Naive B cell (primary cell): ENCODE data around the gene TRIP13. TPM values are rescaled to one million over a fixed set of nuclear protein-coding genes. Genes with fewer than 3 reads are reported as not detected.
"Not testable (repeated sequence)": the region's sequence is repeated elsewhere in the genome, so short reads cannot be mapped to it uniquely, and the experiment has no call there.

ENCODE experiments used
- ATAC-seq, 2 donors: fragments of 150-1000 bp; cut with Tn5 transposase; 2 replicates each; pipeline ENCODE4 v1.10.0; 2021; ENCODE audit warnings: low read depth in 2 of 2, mild to moderate bottlenecking in 2 of 2, moderate library complexity in 2 of 2
- DNase-seq: peaks from one replicate; pipeline ENCODE4 v3.0.0; 2022
- H3K27ac Mint-ChIP-seq, 6 donors: one replicate each; pipeline ENCODE4 v1.8.0; 2020 to 2022; ENCODE audit warnings: mild to moderate bottlenecking in 6 of 6, mixed read lengths in 6 of 6, moderate library complexity in 5 of 6, inconsistent platforms in 2 of 6
- H3K27me3 Mint-ChIP-seq, 3 donors: one replicate each; pipeline ENCODE4 v1.8.0; 2021 to 2022; ENCODE audit warnings: mixed read lengths in 3 of 3, mild to moderate bottlenecking in 1 of 3
- H3K36me3 Mint-ChIP-seq, 2 donors: one replicate each; pipeline ENCODE4 v1.8.0; 2020 to 2022; ENCODE audit warnings: mixed read lengths in 2 of 2, inconsistent platforms in 1 of 2, mild to moderate bottlenecking in 1 of 2
- H3K4me1 Mint-ChIP-seq, 3 donors: one replicate each; pipeline ENCODE4 v1.8.0; 2020 to 2022; ENCODE audit warnings: mixed read lengths in 3 of 3, inconsistent platforms in 1 of 3, mild to moderate bottlenecking in 1 of 3, moderate library complexity in 1 of 3
- H3K4me3 Mint-ChIP-seq, 8 donors: one replicate each; pipeline ENCODE4 v1.8.0; 2020 to 2022; ENCODE audit warnings: mild to moderate bottlenecking in 8 of 8, mixed read lengths in 8 of 8, moderate library complexity in 8 of 8, inconsistent platforms in 2 of 8
- H3K9me3 Mint-ChIP-seq, 7 donors: one replicate each; pipeline ENCODE4 v1.8.0; 2020 to 2022; ENCODE audit warnings: mixed read lengths in 7 of 7, mild to moderate bottlenecking in 5 of 7, inconsistent platforms in 2 of 7, moderate library complexity in 1 of 7
- polyA plus RNA-seq, 6 donors: library from polyadenylated mRNA; unstranded; fragments of 300-500 nt; fragmentation: Illumina TruSeq; gene quantifications; one replicate each; pipeline ENCODE4 v1.2.3, GENCODE V29; 2021; ENCODE audit warnings: low read depth in 6 of 6

TRIP13 gene
- polyA plus RNA-seq, 6 donors from 2014 or later = 1.2 to 3.1 (median 1.8) TPM; not detected in 1

DNA sequence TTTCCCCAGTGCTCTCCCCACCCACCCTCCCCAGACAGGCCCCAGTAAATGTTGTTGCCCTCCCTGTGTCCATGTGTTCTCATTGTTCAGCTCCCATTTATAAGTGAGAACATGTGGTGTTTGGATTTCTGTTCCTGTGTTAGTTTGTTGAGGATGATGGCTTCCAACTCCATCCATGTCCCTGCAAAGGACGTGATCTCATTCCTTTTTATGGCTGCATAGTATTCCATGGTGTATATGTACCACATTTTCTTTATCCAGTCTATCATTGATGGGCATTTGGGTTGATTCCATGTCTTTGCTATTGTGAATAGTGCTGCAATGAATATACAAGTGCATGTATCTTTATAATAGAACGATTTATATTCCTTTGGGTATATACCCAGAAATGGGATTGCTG, 48.1 kb downstream of the TRIP13 start:
- H3K36me3 Mint-ChIP-seq, H3K4me1 Mint-ChIP-seq, H3K4me3 Mint-ChIP-seq, H3K27ac Mint-ChIP-seq, ATAC-seq, DNase-seq: not testable (repeated sequence)
- H3K9me3 Mint-ChIP-seq = peaks cover 0 to 12% (median 3%) of the 10 kb centered on the region in 7 donors
- peaks cover 34 to 64% (median 60%) of the 10 kb centered on the region in 3 donors for H3K27me3 Mint-ChIP-seq

DNA sequence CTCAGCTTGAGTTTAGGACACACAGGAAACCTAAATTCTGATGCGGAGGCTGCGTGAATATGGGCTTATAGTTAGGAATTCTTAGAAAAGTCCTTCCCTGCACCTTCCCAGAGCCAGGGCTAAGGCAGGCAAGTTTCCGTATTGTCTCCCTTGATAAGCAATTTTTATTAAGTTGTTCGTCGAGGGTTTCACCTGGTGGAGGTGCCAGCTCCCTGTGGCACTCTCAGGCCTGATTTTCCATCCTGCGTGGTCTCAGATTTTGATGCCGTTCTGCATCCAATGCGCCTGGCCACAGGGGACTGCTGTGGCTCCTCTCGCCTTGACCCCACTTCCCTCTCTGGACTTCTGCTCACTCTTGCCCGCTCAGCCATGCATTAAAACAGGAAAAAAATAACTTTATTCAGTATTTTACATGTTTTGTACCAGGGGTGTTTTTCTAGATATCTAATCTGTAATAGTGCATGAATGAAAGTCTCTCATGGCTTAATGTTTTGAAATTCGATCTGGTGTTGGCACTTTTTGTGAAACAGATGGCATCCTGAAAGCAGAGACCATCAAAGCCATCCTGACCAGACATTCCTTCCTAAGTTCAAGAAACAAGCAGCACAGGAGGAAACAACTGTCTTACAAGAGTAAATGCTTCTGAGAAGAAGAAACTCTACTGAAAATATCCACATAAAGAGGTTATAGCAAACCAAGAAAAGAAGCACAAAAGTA, 50.7 kb downstream of the TRIP13 start:
- H3K4me1 Mint-ChIP-seq = peaks cover 0 to 5% (median 5%) of the 10 kb centered on the region in 3 donors
- H3K27ac Mint-ChIP-seq = peak overlapping the region in 1 of 6 donors; percentile 19
- DNase-seq = no peak
- no peak overlapping the region for H3K4me3 Mint-ChIP-seq
- ATAC-seq = no peak
- H3K9me3 Mint-ChIP-seq = peaks cover 0 to 12% (median 3%) of the 10 kb centered on the region in 7 donors
- peaks cover 0 to 5% of the 10 kb centered on the region in 2 donors for H3K36me3 Mint-ChIP-seq
- peaks cover 41 to 72% (median 71%) of the 10 kb centered on the region in 3 donors for H3K27me3 Mint-ChIP-seq

DNA sequence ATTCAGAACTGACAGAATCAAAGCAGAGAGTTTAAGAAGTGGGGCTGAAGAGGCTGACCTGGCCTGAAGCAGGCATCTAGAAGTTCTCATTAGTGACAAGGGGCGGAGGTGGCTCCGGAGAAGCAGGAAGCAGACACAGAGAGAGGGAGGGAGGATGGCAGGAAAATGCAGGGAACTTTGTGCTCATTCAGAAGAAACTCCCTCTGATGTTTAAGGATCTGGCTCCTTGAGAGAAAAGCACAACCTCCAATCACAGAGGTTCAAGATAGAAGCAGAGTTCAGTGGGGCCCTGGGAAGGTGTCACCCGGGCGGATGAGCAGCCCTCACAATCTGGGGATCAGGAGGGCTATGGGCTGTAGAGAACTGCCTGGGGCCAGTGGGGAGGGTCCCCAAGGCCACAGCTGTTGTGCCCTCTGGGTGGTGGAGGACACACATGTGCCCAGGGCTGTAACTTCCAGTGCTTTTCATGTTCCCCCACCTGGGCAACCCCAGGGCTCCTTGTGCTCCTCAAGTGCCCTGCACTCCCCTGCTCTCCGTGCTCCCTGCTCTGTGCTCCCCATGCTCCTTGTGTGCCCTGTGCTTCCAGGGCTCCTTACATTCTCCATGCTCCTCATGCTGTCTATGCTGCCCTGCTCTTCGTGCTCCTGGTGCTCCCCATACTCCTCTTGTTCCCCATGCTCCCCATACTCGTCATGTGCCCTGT, 51.4 kb downstream of the TRIP13 start:
- Mint-ChIP-seq H3K27ac (peak overlapping the region in 4 of 6 donors; percentile 2 to 87 (median 70)), H3K4me3 (no peak overlapping the region), H3K9me3 (peaks cover 0 to 12% (median 3%) of the 10 kb centered on the region in 7 donors), H3K4me1 (peaks cover 0 to 5% (median 5%) of the 10 kb centered on the region in 3 donors), H3K27me3 (peaks cover 43 to 78% (median 73%) of the 10 kb centered on the region in 3 donors), H3K36me3 (peaks cover 0 to 5% of the 10 kb centered on the region in 2 donors)
- no peak for ATAC-seq
- no peak for DNase-seq

DNA sequence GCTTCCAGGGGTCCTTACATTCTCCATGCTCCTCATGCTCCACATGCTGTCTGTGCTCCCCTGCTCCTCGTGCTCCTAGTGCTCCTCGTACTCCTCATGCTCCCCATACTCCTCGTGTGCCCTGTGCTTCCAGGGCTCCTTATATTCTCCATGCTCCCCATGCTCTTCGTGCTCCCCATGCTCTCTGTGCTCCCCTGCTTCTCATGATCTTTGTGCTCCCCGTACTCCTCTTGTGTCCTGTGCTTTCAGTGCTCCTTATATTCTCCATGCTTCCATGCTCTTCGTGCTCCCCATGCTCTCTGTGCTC, 51.9 kb downstream of the TRIP13 start:
- Mint-ChIP-seq H3K27me3 (peaks cover 42 to 78% (median 77%) of the 10 kb centered on the region in 3 donors), H3K4me1 (peaks cover 0 to 5% (median 5%) of the 10 kb centered on the region in 3 donors), H3K27ac (peak overlapping the region in 2 of 6 donors; percentile 78 to 87), H3K9me3 (peaks cover 0 to 12% (median 3%) of the 10 kb centered on the region in 7 donors), H3K4me3 (no peak overlapping the region), H3K36me3 (peaks cover 0 to 5% of the 10 kb centered on the region in 2 donors)
- no peak for ATAC-seq
- no peak for DNase-seq

DNA sequence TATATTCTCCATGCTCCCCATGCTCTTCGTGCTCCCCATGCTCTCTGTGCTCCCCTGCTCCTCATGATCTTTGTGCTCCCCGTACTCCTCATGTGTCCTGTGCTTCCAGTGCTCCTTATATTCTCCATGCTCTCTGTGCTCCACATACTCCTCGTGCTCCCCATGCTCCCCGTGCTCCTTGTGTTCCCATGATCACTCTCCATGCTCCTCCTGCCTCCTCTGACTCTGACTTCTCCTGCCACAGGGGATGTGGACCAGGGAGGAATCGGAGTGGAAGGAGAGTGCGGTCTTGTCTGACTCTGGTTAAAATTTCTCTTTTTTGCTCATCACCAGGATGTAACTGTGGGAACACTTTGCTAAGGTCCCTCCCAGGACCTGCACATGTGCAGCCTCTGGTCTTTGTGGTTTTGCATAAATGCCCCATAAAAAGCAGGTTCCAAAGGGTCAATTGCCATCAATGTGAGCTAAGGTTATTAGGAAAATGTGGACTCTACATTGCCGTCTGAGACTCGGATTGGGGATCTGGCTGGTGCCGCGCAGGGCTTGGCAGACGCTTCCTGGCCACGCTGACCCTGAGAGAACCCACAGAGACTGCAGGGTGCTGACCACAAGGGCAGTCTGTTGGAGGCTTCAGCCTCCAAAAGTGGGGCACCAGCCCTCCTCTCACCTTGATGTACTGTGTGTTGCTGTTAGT, 52.5 kb downstream of the TRIP13 start:
- Mint-ChIP-seq H3K27ac (peak overlapping the region in 1 of 6 donors; percentile 20), H3K27me3 (peaks cover 44 to 83% (median 81%) of the 10 kb centered on the region in 3 donors), H3K4me1 (peaks cover 0 to 5% (median 5%) of the 10 kb centered on the region in 3 donors), H3K4me3 (no peak overlapping the region), H3K9me3 (peaks cover 0 to 12% (median 3%) of the 10 kb centered on the region in 7 donors), H3K36me3 (peaks cover 0 to 5% of the 10 kb centered on the region in 2 donors)
- ATAC-seq (no peak), DNase-seq (no peak)

DNA sequence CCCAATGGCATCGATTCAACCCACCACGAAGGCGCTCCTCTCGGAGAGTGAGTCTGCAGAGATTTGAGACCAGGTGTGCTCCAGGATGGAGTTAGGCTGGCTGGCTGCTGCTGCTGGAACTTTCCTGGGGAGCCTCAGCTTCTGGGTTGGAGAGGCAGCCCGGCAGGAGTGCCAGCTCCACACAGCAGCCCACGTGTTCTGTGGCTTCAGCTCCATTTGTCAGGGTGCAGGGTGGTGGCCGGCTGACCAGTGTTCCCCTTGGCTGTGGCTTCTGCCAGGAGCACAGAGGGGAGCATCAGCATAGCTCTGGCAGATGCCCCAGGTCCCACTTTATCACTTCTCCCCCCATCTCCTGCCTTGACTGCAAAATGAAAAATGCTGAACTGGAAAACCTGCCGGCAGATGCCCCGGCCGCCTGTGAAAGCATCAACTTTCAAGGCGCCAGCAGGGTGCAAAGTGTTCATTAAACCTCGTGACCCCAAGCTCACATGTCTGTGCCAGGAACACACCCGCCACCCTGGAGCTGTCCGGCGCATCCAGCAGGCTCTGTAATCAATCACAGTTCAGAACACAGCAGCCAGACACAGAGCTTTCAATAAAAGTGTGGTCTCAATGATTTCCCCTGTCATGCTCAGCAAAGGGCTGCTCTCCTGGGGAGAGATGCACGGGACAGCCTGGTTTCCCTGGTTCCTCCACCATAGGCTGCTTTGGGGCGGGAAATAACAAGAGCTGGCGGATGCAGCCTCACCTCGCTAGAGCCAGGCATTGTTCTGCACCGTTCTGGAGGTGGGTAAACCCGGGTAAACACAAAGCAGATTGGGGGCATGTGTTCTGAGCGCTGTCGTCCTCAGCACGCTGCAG, 53.2 kb downstream of the TRIP13 start:
- H3K4me1 Mint-ChIP-seq = peaks cover 0 to 5% (median 5%) of the 10 kb centered on the region in 3 donors

DNA sequence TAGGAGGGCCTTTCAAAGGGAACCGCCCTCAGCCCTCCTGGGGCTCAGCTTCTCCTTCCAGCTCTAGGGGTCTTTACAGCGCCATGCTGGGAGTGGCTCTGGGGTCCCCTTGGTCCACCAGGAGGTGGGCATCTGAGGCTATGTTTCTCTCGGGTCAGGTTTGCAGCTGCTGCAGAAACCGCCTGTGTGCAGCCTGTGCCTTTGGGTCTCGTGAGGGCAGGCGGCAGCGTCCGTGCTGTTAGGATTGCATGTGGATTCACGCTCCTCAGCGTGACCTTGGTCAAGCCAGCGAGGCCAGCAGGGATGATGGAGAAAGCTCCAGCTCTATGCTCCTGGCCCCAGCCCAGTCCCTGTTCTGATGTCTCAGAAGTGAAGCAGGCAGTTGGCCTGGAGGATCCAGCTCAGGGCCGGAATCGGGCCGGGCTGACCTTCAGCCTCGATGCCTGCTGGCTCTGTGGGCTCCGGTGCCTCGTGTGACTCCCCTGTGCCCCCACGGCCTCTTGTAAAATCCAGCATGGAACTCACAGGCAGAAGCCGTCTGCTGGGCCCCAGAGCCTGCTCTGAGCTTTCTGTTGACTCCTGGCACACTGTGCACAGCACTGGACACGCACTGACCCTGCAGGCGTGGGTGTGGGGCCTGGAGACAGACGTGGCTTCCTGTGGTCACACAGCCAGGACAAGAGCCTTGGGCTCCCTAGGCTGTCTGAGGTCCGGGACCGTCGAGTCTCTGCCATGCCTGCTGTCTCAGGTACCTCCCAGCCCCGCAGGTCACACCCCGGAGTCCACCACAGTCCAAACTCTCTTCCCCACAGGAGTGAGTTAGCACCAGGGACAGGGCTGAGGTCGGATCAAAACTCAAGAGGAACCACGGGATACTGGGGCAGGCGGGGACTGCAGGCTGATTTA, 54.3 kb downstream of the TRIP13 start:
- Mint-ChIP-seq H3K27me3 (peaks cover 52 to 88% (median 81%) of the 10 kb centered on the region in 3 donors), H3K4me3 (no peak overlapping the region), H3K9me3 (peaks cover 0 to 8% (median 0%) of the 10 kb centered on the region in 7 donors), H3K36me3 (peaks cover 0 to 5% of the 10 kb centered on the region in 2 donors), H3K4me1 (peaks cover 0 to 5% (median 5%) of the 10 kb centered on the region in 3 donors), H3K27ac (no peak overlapping the region)
- DNase-seq (no peak), ATAC-seq (no peak)

More for the DNA sequence above, 53.2 kb downstream of the TRIP13 start:
- H3K36me3 Mint-ChIP-seq = peaks cover 0 to 5% of the 10 kb centered on the region in 2 donors
- ATAC-seq (no peak), DNase-seq (no peak)
- H3K9me3 Mint-ChIP-seq = peaks cover 0 to 12% (median 3%) of the 10 kb centered on the region in 7 donors
- no peak overlapping the region for H3K27ac Mint-ChIP-seq
- H3K27me3 Mint-ChIP-seq = peaks cover 49 to 85% (median 84%) of the 10 kb centered on the region in 3 donors
- peak overlapping the region in 1 of 8 donors; percentile 4 for H3K4me3 Mint-ChIP-seq

DNA sequence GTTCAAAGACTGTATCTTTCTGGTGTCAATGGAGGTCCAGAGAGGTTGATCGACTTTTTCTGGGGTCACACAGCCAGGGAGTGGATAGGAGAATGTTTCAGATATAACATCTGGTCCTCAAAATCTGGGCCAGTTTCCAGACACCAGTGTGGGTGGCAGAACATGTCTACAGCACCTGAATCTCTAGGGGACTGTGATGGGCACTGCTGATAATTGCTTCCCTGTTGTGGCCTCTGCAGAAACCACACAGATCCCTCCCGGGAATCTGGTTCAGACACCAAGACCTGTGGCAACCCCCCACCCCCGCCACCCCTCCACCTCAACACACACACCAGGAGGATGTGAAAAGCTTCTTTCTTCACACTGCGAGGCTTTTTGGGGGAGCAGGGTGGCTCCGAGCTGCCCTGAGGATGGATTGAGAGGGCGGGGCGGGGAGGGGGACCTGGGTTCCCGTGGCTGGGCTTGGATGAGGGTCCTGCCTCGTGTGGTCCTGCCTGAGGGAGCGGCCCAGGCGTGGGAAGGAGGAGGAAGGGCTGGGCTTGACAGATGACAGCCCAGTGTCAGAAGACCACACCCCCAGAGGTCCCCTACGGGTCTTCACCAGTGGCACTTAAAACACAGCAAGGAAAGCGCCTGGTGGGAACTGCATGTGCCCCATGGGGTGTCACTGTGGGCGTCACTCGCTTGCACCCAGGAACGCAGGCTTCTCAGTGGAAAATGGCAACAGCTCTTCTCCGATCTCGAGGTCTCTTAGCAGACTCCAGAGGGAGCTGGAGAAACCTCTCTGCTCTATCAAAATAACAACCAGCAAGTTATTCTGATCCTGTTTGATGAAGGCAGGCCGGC, 55.2 kb downstream of the TRIP13 start:
- Mint-ChIP-seq H3K4me1 (peaks cover 0 to 5% (median 5%) of the 10 kb centered on the region in 3 donors), H3K36me3 (peaks cover 0 to 5% of the 10 kb centered on the region in 2 donors), H3K9me3 (peaks cover 0 to 8% (median 0%) of the 10 kb centered on the region in 7 donors), H3K4me3 (no peak overlapping the region), H3K27me3 (peaks cover 47 to 79% (median 79%) of the 10 kb centered on the region in 3 donors), H3K27ac (no peak overlapping the region)
- no peak for ATAC-seq
- DNase-seq = no peak

DNA sequence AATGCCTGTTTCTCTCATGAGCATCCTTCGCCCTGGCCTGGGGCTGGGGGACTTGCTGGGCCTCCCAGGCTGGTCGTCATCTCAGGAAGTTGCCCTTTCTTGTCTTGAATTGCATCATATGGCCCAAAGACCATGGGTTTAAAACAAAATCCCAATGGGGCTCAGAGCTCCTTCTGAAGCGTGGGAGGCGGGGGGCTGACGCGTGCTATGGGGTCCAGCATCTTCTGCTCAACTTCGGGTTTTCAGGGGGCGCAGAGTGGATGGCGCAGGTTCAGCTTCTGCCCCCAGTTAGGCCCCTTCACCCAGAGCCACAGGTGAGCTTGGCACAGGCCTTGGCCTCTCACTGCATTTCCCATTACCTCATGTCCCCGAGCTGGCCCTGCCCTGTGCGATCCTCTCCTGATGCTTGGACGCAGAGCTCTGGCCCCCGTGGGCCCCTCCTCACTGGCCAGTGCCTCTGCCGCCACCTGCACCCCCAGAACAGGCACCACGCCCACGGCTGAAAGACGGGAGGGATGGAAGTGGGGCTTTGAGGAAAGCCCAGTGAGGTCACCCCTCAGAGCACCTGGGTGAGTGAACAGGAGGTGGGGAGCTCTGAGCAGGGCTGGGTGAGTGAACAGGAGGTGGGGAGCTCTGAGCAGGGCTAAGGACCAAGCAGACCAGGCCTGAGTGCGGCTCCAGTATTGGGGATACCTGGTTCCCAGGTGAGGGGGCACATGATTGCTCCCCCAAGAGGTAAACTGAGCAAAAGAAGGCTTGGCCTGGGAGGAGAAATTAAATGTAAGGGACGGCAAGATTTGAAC, 56.0 kb downstream of the TRIP13 start:
- peaks cover 42 to 81% (median 77%) of the 10 kb centered on the region in 3 donors for H3K27me3 Mint-ChIP-seq
- H3K4me3 Mint-ChIP-seq = no peak overlapping the region
- no peak overlapping the region for H3K27ac Mint-ChIP-seq
- ATAC-seq (no peak), DNase-seq (no peak)
- H3K9me3 Mint-ChIP-seq = peaks cover 0 to 8% (median 0%) of the 10 kb centered on the region in 7 donors
- peaks cover 0 to 3% (median 3%) of the 10 kb centered on the region in 3 donors for H3K4me1 Mint-ChIP-seq
- H3K36me3 Mint-ChIP-seq = peaks cover 0 to 3% of the 10 kb centered on the region in 2 donors

DNA sequence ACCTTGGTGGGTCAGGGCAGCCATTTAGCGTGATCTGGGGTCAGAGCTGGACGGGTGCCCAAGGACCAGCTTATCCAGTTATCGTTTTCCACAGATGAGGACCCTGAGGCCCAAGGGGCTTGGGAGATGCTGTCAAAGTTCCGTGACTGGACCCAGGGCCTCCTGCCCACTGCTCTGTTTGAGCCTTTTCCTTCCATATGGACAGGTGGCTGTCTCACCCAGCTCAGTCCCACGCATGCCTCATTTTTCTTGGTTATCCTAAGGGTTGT, 56.5 kb downstream of the TRIP13 start:
- peaks cover 38 to 81% (median 76%) of the 10 kb centered on the region in 3 donors for H3K27me3 Mint-ChIP-seq
- H3K9me3 Mint-ChIP-seq = peaks cover 0 to 8% (median 0%) of the 10 kb centered on the region in 7 donors
- no peaks in the 10 kb centered on the region for H3K36me3 Mint-ChIP-seq
- H3K4me3 Mint-ChIP-seq = no peak overlapping the region
- no peaks in the 10 kb centered on the region for H3K4me1 Mint-ChIP-seq
- DNase-seq (no peak), ATAC-seq (no peak)
- H3K27ac Mint-ChIP-seq = no peak overlapping the region
